ENCODE data around the gene SH3BP1. TPM values are rescaled to one million over a fixed set of nuclear protein-coding genes. Genes with fewer than 3 reads are reported as not detected.
A peak's percentile ranks its signal among the peaks of the same experiment; 100 is the strongest.

SH3BP1 gene
- total and polyA plus RNA-seq, 9 of the 15 experiments (the other 6 are each of a cell fraction or from before 2014, with no cell fraction given) = 0.10 to 36.2 (median 10.4) TPM

GRCh38 chr22:37607010-37607934 is 32.2 kb upstream of the SH3BP1 start (continued):
- TF ChIP-seq CTCFL (IDR thresholded peaks at IDR 0.05; ENCODE audit: borderline replicate concordance, insufficient read depth, low read depth, low read length, poor library complexity, severe bottlenecking) = peak; percentile 38
- TF ChIP-seq, protein P1, sequence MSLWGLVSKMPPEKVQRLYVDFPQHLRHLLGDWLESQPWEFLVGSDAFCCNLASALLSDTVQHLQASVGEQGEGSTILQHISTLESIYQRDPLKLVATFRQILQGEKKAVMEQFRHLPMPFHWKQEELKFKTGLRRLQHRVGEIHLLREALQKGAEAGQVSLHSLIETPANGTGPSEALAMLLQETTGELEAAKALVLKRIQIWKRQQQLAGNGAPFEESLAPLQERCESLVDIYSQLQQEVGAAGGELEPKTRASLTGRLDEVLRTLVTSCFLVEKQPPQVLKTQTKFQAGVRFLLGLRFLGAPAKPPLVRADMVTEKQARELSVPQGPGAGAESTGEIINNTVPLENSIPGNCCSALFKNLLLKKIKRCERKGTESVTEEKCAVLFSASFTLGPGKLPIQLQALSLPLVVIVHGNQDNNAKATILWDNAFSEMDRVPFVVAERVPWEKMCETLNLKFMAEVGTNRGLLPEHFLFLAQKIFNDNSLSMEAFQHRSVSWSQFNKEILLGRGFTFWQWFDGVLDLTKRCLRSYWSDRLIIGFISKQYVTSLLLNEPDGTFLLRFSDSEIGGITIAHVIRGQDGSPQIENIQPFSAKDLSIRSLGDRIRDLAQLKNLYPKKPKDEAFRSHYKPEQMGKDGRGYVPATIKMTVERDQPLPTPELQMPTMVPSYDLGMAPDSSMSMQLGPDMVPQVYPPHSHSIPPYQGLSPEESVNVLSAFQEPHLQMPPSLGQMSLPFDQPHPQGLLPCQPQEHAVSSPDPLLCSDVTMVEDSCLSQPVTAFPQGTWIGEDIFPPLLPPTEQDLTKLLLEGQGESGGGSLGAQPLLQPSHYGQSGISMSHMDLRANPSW (CRISPR knock-in tag; IDR thresholded peaks at IDR 0.05) = no peak
- TF ChIP-seq NR4A1 (CRISPR knock-in tag; IDR thresholded peaks at IDR 0.05) = no peak
- TF ChIP-seq NR4A1 (tag; IDR thresholded peaks at IDR 0.05) = no peak
- TF ChIP-seq THAP12 (CRISPR knock-in tag; IDR thresholded peaks at IDR 0.05) = no peak
- TF ChIP-seq MTA1 (IDR thresholded peaks at IDR 0.05; ENCODE audit: borderline replicate concordance) = peak; percentile 44; the same call in 1 of the 2 replicates
- TF ChIP-seq FOXJ2 (tag; IDR thresholded peaks at IDR 0.05) = no peak
- TF ChIP-seq CEBPB (tag; IDR thresholded peaks at IDR 0.05) = peak; percentile 79
- no peak for TF ChIP-seq ZNF146 (CRISPR knock-in tag; IDR thresholded peaks at IDR 0.05; ENCODE audit: unreplicated experiment)
- TF ChIP-seq, protein P2, sequence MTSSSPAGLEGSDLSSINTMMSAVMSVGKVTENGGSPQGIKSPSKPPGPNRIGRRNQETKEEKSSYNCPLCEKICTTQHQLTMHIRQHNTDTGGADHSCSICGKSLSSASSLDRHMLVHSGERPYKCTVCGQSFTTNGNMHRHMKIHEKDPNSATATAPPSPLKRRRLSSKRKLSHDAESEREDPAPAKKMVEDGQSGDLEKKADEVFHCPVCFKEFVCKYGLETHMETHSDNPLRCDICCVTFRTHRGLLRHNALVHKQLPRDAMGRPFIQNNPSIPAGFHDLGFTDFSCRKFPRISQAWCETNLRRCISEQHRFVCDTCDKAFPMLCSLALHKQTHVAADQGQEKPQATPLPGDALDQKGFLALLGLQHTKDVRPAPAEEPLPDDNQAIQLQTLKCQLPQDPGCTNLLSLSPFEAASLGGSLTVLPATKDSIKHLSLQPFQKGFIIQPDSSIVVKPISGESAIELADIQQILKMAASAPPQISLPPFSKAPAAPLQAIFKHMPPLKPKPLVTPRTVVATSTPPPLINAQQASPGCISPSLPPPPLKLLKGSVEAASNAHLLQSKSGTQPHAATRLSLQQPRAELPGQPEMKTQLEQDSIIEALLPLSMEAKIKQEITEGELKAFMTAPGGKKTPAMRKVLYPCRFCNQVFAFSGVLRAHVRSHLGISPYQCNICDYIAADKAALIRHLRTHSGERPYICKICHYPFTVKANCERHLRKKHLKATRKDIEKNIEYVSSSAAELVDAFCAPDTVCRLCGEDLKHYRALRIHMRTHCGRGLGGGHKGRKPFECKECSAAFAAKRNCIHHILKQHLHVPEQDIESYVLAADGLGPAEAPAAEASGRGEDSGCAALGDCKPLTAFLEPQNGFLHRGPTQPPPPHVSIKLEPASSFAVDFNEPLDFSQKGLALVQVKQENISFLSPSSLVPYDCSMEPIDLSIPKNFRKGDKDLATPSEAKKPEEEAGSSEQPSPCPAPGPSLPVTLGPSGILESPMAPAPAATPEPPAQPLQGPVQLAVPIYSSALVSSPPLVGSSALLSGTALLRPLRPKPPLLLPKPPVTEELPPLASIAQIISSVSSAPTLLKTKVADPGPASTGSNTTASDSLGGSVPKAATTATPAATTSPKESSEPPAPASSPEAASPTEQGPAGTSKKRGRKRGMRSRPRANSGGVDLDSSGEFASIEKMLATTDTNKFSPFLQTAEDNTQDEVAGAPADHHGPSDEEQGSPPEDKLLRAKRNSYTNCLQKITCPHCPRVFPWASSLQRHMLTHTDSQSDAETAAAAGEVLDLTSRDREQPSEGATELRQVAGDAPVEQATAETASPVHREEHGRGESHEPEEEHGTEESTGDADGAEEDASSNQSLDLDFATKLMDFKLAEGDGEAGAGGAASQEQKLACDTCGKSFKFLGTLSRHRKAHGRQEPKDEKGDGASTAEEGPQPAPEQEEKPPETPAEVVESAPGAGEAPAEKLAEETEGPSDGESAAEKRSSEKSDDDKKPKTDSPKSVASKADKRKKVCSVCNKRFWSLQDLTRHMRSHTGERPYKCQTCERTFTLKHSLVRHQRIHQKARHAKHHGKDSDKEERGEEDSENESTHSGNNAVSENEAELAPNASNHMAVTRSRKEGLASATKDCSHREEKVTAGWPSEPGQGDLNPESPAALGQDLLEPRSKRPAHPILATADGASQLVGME (CRISPR knock-in tag; IDR thresholded peaks at IDR 0.05) = 0 out of 2 replicates have a peak, but pooled peaks have one; percentile 53
- TF ChIP-seq ARID1B (IDR thresholded peaks at IDR 0.05) = no peak
- TF ChIP-seq SMAD4 (CRISPR knock-in tag; conservative IDR thresholded peaks at IDR 0.05) = peak; percentile 92
- TF ChIP-seq MAZ (CRISPR knock-in tag; conservative IDR thresholded peaks at IDR 0.05 in 1 of 2, IDR thresholded peaks at IDR 0.05 in 1 of 2) = peak in 1 of 2 experiments; percentile 49; a peak in 2 of 4 replicates
